ENCODE results near the gene PRDX2.
A peak's percentile ranks its signal among the peaks of the same experiment; 100 is the strongest.
"Not testable (repeated sequence)": the region's sequence is repeated elsewhere in the genome, so short reads cannot be mapped to it uniquely, and the experiment has no call there.

Gene PRDX2

GRCh38 chr19:12801466-12802266 lies at the start of gene PRDX2, which contains the start of gene THSD8:
Gene PRDX2, minus strand, starts transcription at chr19:12801800. Its CDS starts 539 bp downstream, at chr19:12801261.
Gene THSD8, plus strand, starts transcription at chr19:12802069. Its CDS starts 3 bp downstream, at chr19:12802072.
- peak in 11 of 14 donors; percentile 38 to 82 (median 59) for DNase-seq

GRCh38 chr19:12847159-12848139 lies 45.8 kb upstream of the PRDX2 start:
- peak; percentile 6 to 87 (median 56) for DNase-seq

- DNase-seq, result not testable (repeated sequence)
Measured at GRCh38 chr19:12846613-12847012, 45.0 kb upstream of the PRDX2 start.

- DNase-seq, result no peak
Measured at GRCh38 chr19:12843999-12844732, 42.6 kb upstream of the PRDX2 start.

- no peak for DNase-seq
Measured at GRCh38 chr19:12843328-12843727, 41.7 kb upstream of the PRDX2 start.

GRCh38 chr19:12842511-12842910 lies 40.9 kb upstream of the PRDX2 start:
- no peak for DNase-seq

- peak in 2 of 14 donors; percentile 18 to 70 for DNase-seq
Measured at GRCh38 chr19:12841094-12841493, 39.5 kb upstream of the PRDX2 start.

- DNase-seq, result peak in 1 of 14 donors; percentile 83
Measured at GRCh38 chr19:12840091-12841079, 38.8 kb upstream of the PRDX2 start.

- DNase-seq, result peak in 1 of 14 donors; percentile 49
Measured at GRCh38 chr19:12838886-12839756, 37.5 kb upstream of the PRDX2 start.

- DNase-seq, result peak in 2 of 14 donors; percentile 32 to 38
Measured at GRCh38 chr19:12838182-12838885, 36.7 kb upstream of the PRDX2 start, which contains the start of gene MAST1. Gene MAST1, plus strand, starts transcription at chr19:12838515. Its CDS starts 58 bp downstream, at chr19:12838573.

- no peak for DNase-seq
Measured at GRCh38 chr19:12837225-12837624, 35.6 kb upstream of the PRDX2 start.

GRCh38 chr19:12836529-12836863 lies 34.9 kb upstream of the PRDX2 start:
- DNase-seq, result no peak

GRCh38 chr19:12834976-12835757 lies 33.6 kb upstream of the PRDX2 start:
- DNase-seq, result peak in 1 of 14 donors; percentile 43

- peak in 1 of 14 donors; percentile 56 for DNase-seq
Measured at GRCh38 chr19:12834566-12834943, 33.0 kb upstream of the PRDX2 start, which contains the start of gene RTBDN. Gene RTBDN, minus strand, starts transcription at chr19:12834579. Its CDS starts 4,600 bp downstream, at chr19:12829979.

- peak in 2 of 14 donors; percentile 2 to 58 for DNase-seq
Measured at GRCh38 chr19:12833738-12834565, 32.4 kb upstream of the PRDX2 start.

- DNase-seq, result no peak
Measured at GRCh38 chr19:12833418-12833737, 31.8 kb upstream of the PRDX2 start.

- peak in 1 of 14 donors; percentile 25 for DNase-seq
Measured at GRCh38 chr19:12828494-12828893, 26.9 kb upstream of the PRDX2 start.
